SU-DHL-6 (cell line): ENCODE measurements around the gene ELMO1.

ENCODE experiments used
- H2AFZ ChIP-seq: fragments of 200-600 bp; sonication (generic); 2 replicates; pipeline ENCODE4 v1.6.1; 2014; ENCODE audit warnings: low read depth, mild to moderate bottlenecking, moderate library complexity, mixed read lengths, antibody characterized with exemption, low read length; ENCODE audit not compliant: severe bottlenecking
- H3F3A ChIP-seq: fragments of 200-600 bp; shearing (Covaris generic); 2 replicates; pipeline ENCODE4 v1.6.0; 2016; ENCODE audit warnings: antibody characterized with exemption, mild to moderate bottlenecking; ENCODE audit not compliant: insufficient read depth
- H3K27ac ChIP-seq: fragments of 200-600 bp; sonication (generic); 2 replicates; pipeline ENCODE4 v1.5.1; 2016; ENCODE audit warnings: low read depth, mild to moderate bottlenecking, low read length, moderate library complexity, mixed read lengths
- H3K27me3 ChIP-seq: fragments of 200-600 bp; sonication (generic), shearing (Covaris generic); 2 replicates; pipeline ENCODE4 v1.6.0; 2014; ENCODE audit warnings: mild to moderate bottlenecking, low read length
- H3K36me3 ChIP-seq: fragments of 200-600 bp; sonication (generic); 2 replicates; pipeline ENCODE4 v1.6.1; 2014; ENCODE audit warnings: mild to moderate bottlenecking, low read length, mixed read lengths
- H3K4me2 ChIP-seq: fragments of 300-600, 200-600 bp; shearing (Covaris generic), sonication (generic); 2 replicates; pipeline ENCODE4 v1.6.0; 2014; ENCODE audit warnings: low read length, low read depth, mild to moderate bottlenecking; ENCODE audit not compliant: poor library complexity, severe bottlenecking
- H3K4me3 ChIP-seq: fragments of 200-600 bp; sonication (generic); 2 replicates; pipeline ENCODE4 v1.5.1; 2014; ENCODE audit warnings: antibody characterized with exemption, low read length, mild to moderate bottlenecking, mixed read lengths; ENCODE audit not compliant: insufficient read depth, poor library complexity, severe bottlenecking
- H3K79me2 ChIP-seq: fragments of 200-600 bp; sonication (generic); 2 replicates; pipeline ENCODE4 v1.6.1; 2014; ENCODE audit warnings: mild to moderate bottlenecking, low read length, moderate library complexity; ENCODE audit not compliant: insufficient read depth
- H3K9ac ChIP-seq: fragments of 200-600 bp; sonication (generic); 2 replicates; pipeline ENCODE4 v1.7.0; 2014; ENCODE audit warnings: mild to moderate bottlenecking, low read length
- H3K9me2 ChIP-seq: fragments of 200-600 bp; sonication (generic); replicated peaks from 2 replicates; pipeline ENCODE4 v1.6.1; 2014; ENCODE audit warnings: low read length; ENCODE audit not compliant: insufficient read depth
- H3K9me3 ChIP-seq: fragments of 200-600 bp; sonication (generic); 2 replicates; pipeline ENCODE4 v1.6.1; 2014; ENCODE audit warnings: low read length, mixed read lengths; ENCODE audit not compliant: insufficient read depth
- H4K20me1 ChIP-seq: fragments of 200-600 bp; sonication (generic); 2 replicates; pipeline ENCODE4 v1.6.1; 2014; ENCODE audit warnings: low read depth, mild to moderate bottlenecking, antibody characterized with exemption, low read length, moderate library complexity, mixed read lengths
- EZH2phosphoT487 ChIP-seq: fragments of 200-600 bp; sonication (generic), shearing (Covaris generic); conservative IDR thresholded peaks from 2 replicates; pipeline ENCODE4 v1.6.1; 2018; ENCODE audit warnings: mild to moderate bottlenecking, antibody characterized with exemption, low read length, moderate library complexity, mixed read lengths
- TF ChIP-seq, protein P1 (sequence below): fragments of 200-600 bp; sonication (generic); IDR thresholded peaks from one replicate; pipeline ENCODE4 v1.5.1; 2017; ENCODE audit warnings: antibody characterized with exemption, mild to moderate bottlenecking, low read length, moderate library complexity; ENCODE audit not compliant: insufficient read depth, poor library complexity, severe bottlenecking

The ELMO1 gene

DNA sequence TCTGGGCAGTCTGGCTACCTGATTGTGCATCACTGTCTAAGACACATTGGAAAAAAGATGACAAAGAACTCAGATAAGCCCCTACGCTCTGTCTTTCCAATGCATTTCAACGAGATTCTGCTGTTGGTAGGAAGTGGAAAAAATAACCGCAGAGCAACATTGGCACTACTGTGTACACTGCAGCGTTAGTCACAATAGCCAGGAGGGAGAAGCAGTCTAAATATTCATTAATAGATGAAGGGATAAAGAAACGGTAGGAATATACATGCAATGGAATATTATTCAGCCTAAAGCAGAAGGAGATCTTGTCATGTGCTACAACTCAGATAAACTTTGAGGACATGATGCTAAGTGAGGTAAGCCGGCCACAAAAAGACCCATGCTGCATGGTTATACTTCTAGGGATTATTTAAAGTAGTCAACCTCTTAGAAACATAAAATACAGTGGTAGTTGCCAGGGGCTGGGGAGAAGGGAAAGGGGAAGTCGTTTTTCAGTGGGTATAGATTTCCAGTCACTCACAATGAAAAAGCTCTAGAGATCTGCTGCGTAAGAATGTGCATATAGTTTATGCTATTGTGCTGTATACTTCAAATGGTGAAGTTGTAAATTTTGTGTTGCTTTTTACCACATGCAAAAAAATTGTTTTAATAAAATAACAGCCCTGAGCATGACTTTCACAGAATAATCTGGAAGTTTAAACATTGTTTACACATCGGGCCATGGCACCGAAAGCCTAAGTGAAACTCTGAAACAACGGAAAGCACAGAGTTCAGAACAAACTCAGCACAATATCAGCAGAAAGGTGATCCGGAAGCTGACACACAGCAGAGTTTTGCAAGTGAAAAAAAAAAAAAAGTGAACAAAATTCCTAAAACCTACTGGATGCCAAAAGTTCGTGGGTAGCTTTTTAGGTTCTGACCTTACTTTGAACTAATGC lies 40.1 kb downstream of the ELMO1 start:
- H4K20me1 ChIP-seq, result no peaks in the 10 kb centered on the region
- no peaks in the 10 kb centered on the region for H3K27me3 ChIP-seq
- no peaks in the 10 kb centered on the region for H3K79me2 ChIP-seq
- no peaks in the 10 kb centered on the region for H3F3A ChIP-seq
- H3K9me3 ChIP-seq, result no peaks in the 10 kb centered on the region
- no peaks in the 10 kb centered on the region for H3K9me2 ChIP-seq
- TF ChIP-seq, protein P1, sequence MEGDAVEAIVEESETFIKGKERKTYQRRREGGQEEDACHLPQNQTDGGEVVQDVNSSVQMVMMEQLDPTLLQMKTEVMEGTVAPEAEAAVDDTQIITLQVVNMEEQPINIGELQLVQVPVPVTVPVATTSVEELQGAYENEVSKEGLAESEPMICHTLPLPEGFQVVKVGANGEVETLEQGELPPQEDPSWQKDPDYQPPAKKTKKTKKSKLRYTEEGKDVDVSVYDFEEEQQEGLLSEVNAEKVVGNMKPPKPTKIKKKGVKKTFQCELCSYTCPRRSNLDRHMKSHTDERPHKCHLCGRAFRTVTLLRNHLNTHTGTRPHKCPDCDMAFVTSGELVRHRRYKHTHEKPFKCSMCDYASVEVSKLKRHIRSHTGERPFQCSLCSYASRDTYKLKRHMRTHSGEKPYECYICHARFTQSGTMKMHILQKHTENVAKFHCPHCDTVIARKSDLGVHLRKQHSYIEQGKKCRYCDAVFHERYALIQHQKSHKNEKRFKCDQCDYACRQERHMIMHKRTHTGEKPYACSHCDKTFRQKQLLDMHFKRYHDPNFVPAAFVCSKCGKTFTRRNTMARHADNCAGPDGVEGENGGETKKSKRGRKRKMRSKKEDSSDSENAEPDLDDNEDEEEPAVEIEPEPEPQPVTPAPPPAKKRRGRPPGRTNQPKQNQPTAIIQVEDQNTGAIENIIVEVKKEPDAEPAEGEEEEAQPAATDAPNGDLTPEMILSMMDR, result no peak
- H3K27ac ChIP-seq, result no peak overlapping the region
- H3K9ac ChIP-seq, result no peak overlapping the region
- no peak overlapping the region for H3K4me2 ChIP-seq
- no peak overlapping the region for H2AFZ ChIP-seq
- H3K36me3 ChIP-seq, result no peaks in the 10 kb centered on the region
- H3K4me3 ChIP-seq, result no peak overlapping the region

DNA sequence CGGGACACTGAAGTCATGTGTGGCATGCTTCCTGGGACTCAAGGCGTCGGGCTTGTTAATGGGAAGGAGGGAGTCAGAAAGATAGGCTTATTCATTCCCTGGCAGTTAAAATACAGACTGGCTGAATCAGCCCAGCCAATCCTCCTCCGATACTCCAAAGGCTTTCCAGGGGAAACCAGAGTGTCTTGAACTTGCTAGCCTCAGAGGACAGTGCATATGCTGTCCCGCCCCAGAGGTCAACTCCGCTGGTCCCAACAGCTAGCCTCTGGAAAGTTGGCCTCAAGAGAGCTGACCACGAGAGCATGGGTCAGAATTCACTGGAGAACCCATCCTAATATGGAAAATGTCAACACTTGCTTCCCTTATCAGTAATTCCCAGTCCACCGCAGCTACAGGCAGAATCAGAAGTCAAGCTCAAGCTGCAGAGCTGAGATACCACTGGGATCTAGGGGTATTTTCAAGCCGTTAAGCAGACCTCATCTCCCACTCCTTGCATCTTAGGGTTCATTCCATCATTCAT lies 43.0 kb downstream of the ELMO1 start:
- no peak overlapping the region for H3K4me3 ChIP-seq
- H3K9me3 ChIP-seq, result no peaks in the 10 kb centered on the region
- H3K79me2 ChIP-seq, result no peaks in the 10 kb centered on the region
- H3K36me3 ChIP-seq, result no peaks in the 10 kb centered on the region
- TF ChIP-seq, protein P1, result no peak
- no peak for TF ChIP-seq EZH2phosphoT487
- no peaks in the 10 kb centered on the region for H4K20me1 ChIP-seq
- no peak overlapping the region for H3K4me2 ChIP-seq
- H3K9ac ChIP-seq, result no peak overlapping the region
- H2AFZ ChIP-seq, result no peak overlapping the region
- H3K27me3 ChIP-seq, result no peaks in the 10 kb centered on the region
- no peaks in the 10 kb centered on the region for H3K9me2 ChIP-seq
- H3K27ac ChIP-seq, result no peak overlapping the region
- H3F3A ChIP-seq, result no peaks in the 10 kb centered on the region

DNA sequence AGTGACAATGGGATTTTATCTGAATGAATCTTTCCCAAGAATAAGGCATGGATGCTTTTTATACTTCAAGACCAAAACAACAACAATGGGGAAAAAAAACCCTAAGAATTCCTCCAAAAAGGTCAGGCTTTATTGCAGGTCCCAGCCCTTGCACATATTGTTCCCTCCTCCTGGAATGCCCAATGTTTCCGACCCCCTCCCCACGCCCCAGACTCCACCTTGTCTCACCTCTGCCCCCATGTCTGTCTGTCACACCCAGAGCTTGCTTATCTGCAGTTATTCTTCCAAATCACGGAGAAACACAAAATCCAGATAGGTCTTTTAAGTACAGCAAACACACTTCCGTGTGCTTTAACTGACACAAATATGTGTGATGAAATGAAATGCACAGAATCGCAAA lies 43.5 kb downstream of the ELMO1 start:
- Histone ChIP-seq H3K36me3 (no peaks in the 10 kb centered on the region), H3K9me2 (no peaks in the 10 kb centered on the region), H3K27ac (no peak overlapping the region), H3K9ac (no peak overlapping the region), H3K79me2 (no peaks in the 10 kb centered on the region), H3K27me3 (no peaks in the 10 kb centered on the region), H4K20me1 (no peaks in the 10 kb centered on the region), H2AFZ (no peak overlapping the region), H3K4me2 (no peak overlapping the region), H3K9me3 (no peaks in the 10 kb centered on the region), H3K4me3 (no peak overlapping the region), H3F3A (no peaks in the 10 kb centered on the region)
- TF ChIP-seq, protein P1, result no peak
- TF ChIP-seq EZH2phosphoT487, result no peak
